ENCODE measurements around the gene IL12RB1. TPM values are rescaled to one million over a fixed set of nuclear protein-coding genes. Genes with fewer than 3 reads are reported as not detected.

Gene IL12RB1
- total and polyA plus RNA-seq, 10 of the 15 experiments (the other 5 are each of a cell fraction or from before 2014, with no cell fraction given) = 2.8 to 29.9 (median 17.6) TPM

GRCh38 chr19:18131841-18132596 lies 45.3 kb upstream of the IL12RB1 start:
- Histone ChIP-seq H3K27ac (ENCODE audit: control insufficient read depth, insufficient read depth) (no peak overlapping the region), H3K4me2 (ENCODE audit: control insufficient read depth, insufficient read depth) (no peak overlapping the region), H3K9me3 (replicated peaks; ENCODE audit: control insufficient read depth, insufficient read depth, low read length) (no peaks in the 10 kb centered on the region), H3K4me3 (no peak overlapping the region), H3K9ac (ENCODE audit: control insufficient read depth, insufficient read depth, low read length) (no peak overlapping the region), H3K4me1 (ENCODE audit: control insufficient read depth, insufficient read depth, low read length) (no peaks in the 10 kb centered on the region), H3K36me3 (ENCODE audit: control insufficient read depth in 2 of 2, insufficient read depth in 2 of 2, low read length in 1 of 2) (peaks cover 17 to 18% of the 10 kb centered on the region in 2 experiments; a peak in 3 of 4 replicates), H3K79me2 (ENCODE audit: control insufficient read depth, insufficient read depth, low read length) (no peaks in the 10 kb centered on the region), H3K27me3 (replicated peaks in 1 of 2; ENCODE audit: control insufficient read depth in 2 of 2, insufficient read depth in 2 of 2, low read length in 1 of 2) (no peaks in the 10 kb centered on the region), H2AFZ (ENCODE audit: control insufficient read depth, low read depth, low read length) (no peak overlapping the region), H4K20me1 (ENCODE audit: control insufficient read depth, insufficient read depth) (no peaks in the 10 kb centered on the region)
- no peak for ATAC-seq
- intact Hi-C loops (cut with micrococcal nuclease; ENCODE audit: unreplicated experiment) = no loop called here
- TF ChIP-seq MAX (IDR thresholded peaks at IDR 0.05; ENCODE audit: low read depth, low read length) (no peak), POLR2A (IDR thresholded peaks at IDR 0.05; ENCODE audit: low read depth, low read length) (peak; percentile 14), POLR2AphosphoS5 (IDR thresholded peaks at IDR 0.05; ENCODE audit: low read length) (no peak)
- 93% methylated on average over 18 of the region's 31 CpGs for WGBS (ENCODE audit: insufficient coverage, insufficient replicate concordance, low lambda C conversion rate, missing lambda C conversion rate)
- ChIA-PET SMC1A (ENCODE audit: uncharacterized antibody, unreplicated experiment) (no interaction called here), CTCF (no interaction called here), RAD21 (ENCODE audit: unreplicated experiment) (no interaction called here), POLR2A (no interaction called here)
- in situ Hi-C loops (cut with MboI) = no loop called here
- no peak for DNase-seq (ENCODE audit: low read depth, low spot score)
- FAIRE-seq = no peak
- no TSS peak for BruUV-seq (replicated peaks)

- no peaks in the 10 kb centered on the region for H3K4me1 ChIP-seq (ENCODE audit: control insufficient read depth, insufficient read depth, low read length)
- BruUV-seq (replicated peaks) = no TSS peak
- H3K9me3 ChIP-seq (replicated peaks; ENCODE audit: control insufficient read depth, insufficient read depth, low read length) = no peaks in the 10 kb centered on the region
- SMC1A ChIA-PET (ENCODE audit: uncharacterized antibody, unreplicated experiment) = interaction anchor here (0.8 kb wide), 1 partner anchor 123 kb away, joined by 3 read pairs; the partner anchor contains the start of gene ARRDC2
- no peaks in the 10 kb centered on the region for H3K27me3 ChIP-seq (replicated peaks in 1 of 2; ENCODE audit: control insufficient read depth in 2 of 2, insufficient read depth in 2 of 2, low read length in 1 of 2)
- POLR2A ChIA-PET = no interaction called here
- in situ Hi-C loops (cut with MboI) = no loop called here
- H3K4me3 ChIP-seq = no peak overlapping the region
- no peak overlapping the region for H3K27ac ChIP-seq (ENCODE audit: control insufficient read depth, insufficient read depth)
- ATAC-seq = no peak
- intact Hi-C loops (cut with micrococcal nuclease; ENCODE audit: unreplicated experiment) = no loop called here
- FAIRE-seq = no peak
- no peak overlapping the region for H2AFZ ChIP-seq (ENCODE audit: control insufficient read depth, low read depth, low read length)
- no peak for DNase-seq (ENCODE audit: low read depth, low spot score)
- no peaks in the 10 kb centered on the region for H3K79me2 ChIP-seq (ENCODE audit: control insufficient read depth, insufficient read depth, low read length)
- no peaks in the 10 kb centered on the region for H4K20me1 ChIP-seq (ENCODE audit: control insufficient read depth, insufficient read depth)
- RAD21 ChIA-PET (ENCODE audit: unreplicated experiment) = no interaction called here
- WGBS (ENCODE audit: insufficient coverage, insufficient replicate concordance, low lambda C conversion rate, missing lambda C conversion rate) = 94% methylated on average over 21 of the region's 21 CpGs
- peaks cover 13 to 17% of the 10 kb centered on the region in 2 experiments; a peak in 3 of 4 replicates for H3K36me3 ChIP-seq (ENCODE audit: control insufficient read depth in 2 of 2, insufficient read depth in 2 of 2, low read length in 1 of 2)
- H3K9ac ChIP-seq (ENCODE audit: control insufficient read depth, insufficient read depth, low read length) = no peak overlapping the region
- H3K4me2 ChIP-seq (ENCODE audit: control insufficient read depth, insufficient read depth) = no peak overlapping the region
- CTCF ChIA-PET = no interaction called here
- no peak for TF ChIP-seq CHD1 (IDR thresholded peaks at IDR 0.05; ENCODE audit: low read depth, low read length)
- TF ChIP-seq POU2F2 (IDR thresholded peaks at IDR 0.05; ENCODE audit: borderline replicate concordance, low read depth, low read length) = no peak
- TF ChIP-seq SP1 (IDR thresholded peaks at IDR 0.05; ENCODE audit: low read depth, low read length) = no peak
- TF ChIP-seq CHD2 (IDR thresholded peaks at IDR 0.05; ENCODE audit: borderline replicate concordance, low read depth, low read length) = no peak
- TF ChIP-seq IKZF2 (IDR thresholded peaks at IDR 0.05) = no peak
- TF ChIP-seq ZNF592 (IDR thresholded peaks at IDR 0.05) = no peak
- TF ChIP-seq MEF2B (IDR thresholded peaks at IDR 0.05; ENCODE audit: partially characterized antibody, poor library complexity, severe bottlenecking) = no peak
- TF ChIP-seq TCF7 (IDR thresholded peaks at IDR 0.05; ENCODE audit: borderline replicate concordance) = no peak
Observed at GRCh38 chr19:18130523-18131242, 43.9 kb upstream of the IL12RB1 start.

Measured in GM12878 (cell line).